HepG2 (cell line): ENCODE results near the gene TMEM145. TPM values are rescaled to one million over a fixed set of nuclear protein-coding genes. Genes with fewer than 3 reads are reported as not detected.
A peak's percentile ranks its signal among the peaks of the same experiment; 100 is the strongest.

Source experiments
- ATAC-seq: fragments of 200-7000 bp; cut with Tn5 transposase; 3 replicates; pipeline ENCODE4 v1.9.1; 2020; ENCODE audit warnings: mild to moderate bottlenecking, moderate library complexity
- BruUV-seq: library from RNA; stranded (reverse); fragments of 400-500 nt; replicated peaks from 2 replicates; lab custom pipeline; 2021; lab: Mats Ljungman, UMichigan
- CTCF ChIA-PET: fragments of 300-600 bp; formaldehyde crosslinking; extraction: SDS; loops from one replicate; lab custom pipeline; 2021; ENCODE audit warnings: low total read pairs, inconsistent platforms, low intra/inter-chr PET ratio; lab: Yijun Ruan, JAX
- POLR2A ChIA-PET: fragments of 350-600 bp; sonication (Branson Sonifier 250); formaldehyde crosslinking; loops from one replicate; lab custom pipeline; 2020; ENCODE audit warnings: antibody characterized with exemption, inconsistent platforms; lab: Yijun Ruan, JAX
- DNase-seq: peaks from one replicate; pipeline ENCODE4 v3.0.0-alpha.2; 2015; ENCODE audit warnings: low spot score
- FAIRE-seq: peaks from 3 replicates; lab custom pipeline; 2011; peaks lifted over from hg19 to GRCh38; lab: Jason Lieb, UNC
- H2AFZ ChIP-seq: one replicate; pipeline ENCODE4 v1.6.1; 2011; ENCODE audit warnings: low read length, inconsistent platforms
- H3K27ac ChIP-seq: fragments of 300-600 bp; 3 replicates; pipeline ENCODE4 v1.8.0; 2011; ENCODE audit warnings: mixed run types, mild to moderate bottlenecking, mixed read lengths, low read length, inconsistent platforms; ENCODE audit not compliant: insufficient read depth; ENCODE audit errors: extremely low read length
- H3K27me3 ChIP-seq, 2 experiments: fragments of 200-600 bp in 1 of 2; 2 replicates in 1 of 2; 3 replicates in 1 of 2; pipeline versions ENCODE4 v1.6.0 to v1.8.0; 2011; ENCODE audit warnings: low read length in 2 of 2, mild to moderate bottlenecking in 2 of 2, moderate library complexity in 2 of 2, inconsistent platforms in 1 of 2; ENCODE audit not compliant: insufficient read depth in 2 of 2, control insufficient read depth in 1 of 2
- H3K36me3 ChIP-seq, 2 experiments: fragments of 200-600 bp in 1 of 2; replicated peaks in 1 of 2; 2 replicates in 1 of 2; 3 replicates in 1 of 2; pipeline versions ENCODE4 v1.5.1 to v1.8.0; 2011; ENCODE audit warnings: low read length in 2 of 2, inconsistent platforms in 1 of 2; ENCODE audit not compliant: insufficient read depth in 2 of 2, control insufficient read depth in 1 of 2
- H3K4me1 ChIP-seq: 2 replicates; pipeline ENCODE4 v1.5.1; 2012; ENCODE audit warnings: low read length, inconsistent platforms; ENCODE audit not compliant: insufficient read depth
- H3K4me2 ChIP-seq: 2 replicates; pipeline ENCODE4 v1.6.0; 2011; ENCODE audit warnings: low read depth, low read length, inconsistent platforms
- H3K4me3 ChIP-seq, 3 experiments: fragments of 200-600 bp in 1 of 3; sonication (generic), shearing (Covaris generic) in 1 of 3; replicated peaks in 1 of 3; 2 replicates each; pipeline ENCODE4 v1.5.1; 2011 to 2016; ENCODE audit warnings: low read length in 3 of 3, inconsistent platforms in 2 of 3, low read depth in 2 of 3, mild to moderate bottlenecking in 2 of 3, control low read depth in 1 of 3, mixed read lengths in 1 of 3; ENCODE audit not compliant: insufficient read depth in 1 of 3
- H3K79me2 ChIP-seq: one replicate; pipeline ENCODE4 v1.6.1; 2011; ENCODE audit warnings: low read length, inconsistent platforms; ENCODE audit not compliant: insufficient read depth
- H3K9ac ChIP-seq: 2 replicates; pipeline ENCODE4 v1.6.0; 2011; ENCODE audit warnings: mild to moderate bottlenecking, low read depth, low read length, inconsistent platforms; ENCODE audit not compliant: insufficient read depth
- H3K9me3 ChIP-seq: 2 replicates; pipeline ENCODE4 v1.5.1; 2012; ENCODE audit warnings: mild to moderate bottlenecking, low read length
- H4K20me1 ChIP-seq: 2 replicates; pipeline ENCODE4 v1.6.0; 2011; ENCODE audit warnings: inconsistent platforms, mild to moderate bottlenecking, low read length, moderate library complexity; ENCODE audit not compliant: insufficient read depth
- ARID5B ChIP-seq: IDR thresholded peaks from 2 replicates; pipeline ENCODE4 v1.4.0; 2020; ENCODE audit warnings: mild to moderate bottlenecking, missing genetic modification reagents
- ARNT ChIP-seq: fragments of 450-650 bp; IDR thresholded peaks from 2 replicates; pipeline ENCODE4 v1.6.1; 2017
- HNF1B ChIP-seq: sonication (generic); formaldehyde crosslinking; IDR thresholded peaks from 2 replicates; pipeline ENCODE4 v1.5.1; 2020; ENCODE audit warnings: mild to moderate bottlenecking, moderate library complexity, missing genetic modification reagents
- IKZF4 ChIP-seq: sonication (generic); formaldehyde crosslinking; IDR thresholded peaks from 2 replicates; pipeline ENCODE4 v1.5.1; 2020; ENCODE audit warnings: borderline replicate concordance, mild to moderate bottlenecking, low read depth, missing genetic modification reagents; ENCODE audit errors: not compliant biosample characterization
- KDM5B ChIP-seq: sonication (generic); formaldehyde crosslinking; IDR thresholded peaks from 2 replicates; pipeline ENCODE4 v1.4.0; 2020; ENCODE audit warnings: missing genetic modification reagents, mild to moderate bottlenecking, borderline replicate concordance
- NR2F6 ChIP-seq, 2 experiments: IDR thresholded peaks; 2 replicates each; pipeline ENCODE4 v1.6.1; 2016; ENCODE audit warnings: antibody characterized with exemption in 1 of 2, mild to moderate bottlenecking in 1 of 2
- SRSF9 ChIP-seq: fragments of 200-400 bp; formaldehyde crosslinking; IDR thresholded peaks from 2 replicates; pipeline ENCODE4 v1.6.1; 2018; ENCODE audit warnings: borderline replicate concordance, mild to moderate bottlenecking, low read depth, low read length; ENCODE audit not compliant: insufficient read depth, poor library complexity, severe bottlenecking
- ZBTB3 ChIP-seq: sonication (generic); formaldehyde crosslinking; IDR thresholded peaks from 2 replicates; pipeline ENCODE4 v1.4.0; 2020; ENCODE audit warnings: low read depth, mild to moderate bottlenecking, moderate library complexity, missing genetic modification reagents, borderline replicate concordance
- ZNF460 ChIP-seq: sonication (generic); formaldehyde crosslinking; IDR thresholded peaks from 2 replicates; pipeline ENCODE4 v1.5.1; 2020; ENCODE audit warnings: missing genetic modification reagents, mild to moderate bottlenecking, borderline replicate concordance
- ZNF570 ChIP-seq: sonication (generic); formaldehyde crosslinking; IDR thresholded peaks from 2 replicates; pipeline ENCODE4 v1.4.0; 2020; ENCODE audit warnings: mild to moderate bottlenecking, missing genetic modification reagents, borderline replicate concordance
- ZNF75D ChIP-seq: sonication (generic); formaldehyde crosslinking; IDR thresholded peaks from 2 replicates; pipeline ENCODE4 v1.8.1; 2023; ENCODE audit warnings: missing genetic modification reagents, mild to moderate bottlenecking, borderline replicate concordance
- WGBS: methylation state at CpG from one replicate; pipeline ENCODE4 v1.1.6; 2017; ENCODE audit warnings: low lambda C conversion rate; 5-methylcytosine and 5-hydroxymethylcytosine counted together
- in situ Hi-C: cut with HindIII; loops from 2 replicates; pipeline ENCODE4 v1.10.0; 2017; ENCODE audit warnings: low pct_unique_long_range_greater_than_20kb; ENCODE audit not compliant: extremely low pct_ligation_motif_present
- intact Hi-C: fragments of 100-400 bp; cut with micrococcal nuclease; formaldehyde crosslinking; loops from one replicate; pipeline ENCODE4 v1.10.0; 2022; ENCODE audit not compliant: unreplicated experiment
- polyA plus RNA-seq, 8 experiments: library from polyadenylated mRNA; depleted of rRNA in 3 of 8; stranded (reverse) in 7 of 8; unstranded in 1 of 8; fragments of >200 nt; fragmentation: Illumina TruSeq in 4 of 8; extraction: Trizol in 4 of 8; gene quantifications; 2 replicates each; pipeline versions ENCODE4 v1.2.1 to v1.2.3, GENCODE V29; 2011 to 2016; ENCODE audit warnings: low read depth in 4 of 8, missing spikeins in 1 of 8, mixed read lengths in 1 of 8; ENCODE audit not compliant: insufficient read depth in 1 of 8
- total RNA-seq, 5 experiments: library from RNA; depleted of rRNA; stranded (reverse); fragments of >200 nt; fragmentation: Illumina TruSeq; extraction: Trizol; gene quantifications; 2 replicates each; pipeline ENCODE4 v1.2.3, GENCODE V29; 2016; ENCODE audit warnings: low read depth in 1 of 5

Gene TMEM145
- total and polyA plus RNA-seq, 2 of the 13 experiments (the other 11 are each of a cell fraction or from before 2014, with no cell fraction given) = 0.07 to 5.1 TPM

- ATAC-seq = no peak
- ChIA-PET POLR2A (no interaction called here), CTCF (no interaction called here)
- Histone ChIP-seq H3K4me3 (no peak overlapping the region), H3K27ac (no peak overlapping the region), H2AFZ (no peak overlapping the region), H3K4me1 (no peaks in the 10 kb centered on the region), H4K20me1 (no peaks in the 10 kb centered on the region), H3K79me2 (no peaks in the 10 kb centered on the region), H3K36me3 (peaks cover 2 to 5% of the 10 kb centered on the region in 2 experiments; a peak in 2 of 5 replicates), H3K9me3 (no peaks in the 10 kb centered on the region), H3K27me3 (no peaks in the 10 kb centered on the region), H3K4me2 (no peak overlapping the region), H3K9ac (no peak overlapping the region)
- in situ Hi-C loops (no loop called here), intact Hi-C loops (no loop called here)
- no peak for FAIRE-seq
- DNase-seq = no peak
- WGBS = 92% methylated on average over 9 of the region's 14 CpGs
- peak; percentile 39; the same call in 1 of the 2 replicates for TF ChIP-seq NR2F6 (IDR thresholded peaks at IDR 0.05)
- TF ChIP-seq NR2F6 (CRISPR knock-in tag; IDR thresholded peaks at IDR 0.05) = no peak
- TF ChIP-seq IKZF4 (CRISPR knock-in tag) = no peak
- no peak for TF ChIP-seq ARNT
- TF ChIP-seq ZNF570 (CRISPR knock-in tag) = no peak
- no TSS peak for BruUV-seq
Observed at GRCh38 chr19:42349378-42350107, 36.4 kb downstream of the TMEM145 start.

- FAIRE-seq (no peak), DNase-seq (no peak), ATAC-seq (no peak)
- no peaks in the 10 kb centered on the region for H4K20me1 ChIP-seq
- H3K27me3 ChIP-seq = no peaks in the 10 kb centered on the region
- intact Hi-C loops = no loop called here
- H3K4me2 ChIP-seq = no peak overlapping the region
- no TSS peak for BruUV-seq
- WGBS = 90% methylated on average over 2 of the region's 3 CpGs
- no peaks in the 10 kb centered on the region for H3K9me3 ChIP-seq
- H2AFZ ChIP-seq = no peak overlapping the region
- ChIA-PET POLR2A (no interaction called here), CTCF (no interaction called here)
- H3K36me3 ChIP-seq = peaks cover 1 to 7% of the 10 kb centered on the region in 2 experiments; a peak in 2 of 5 replicates
- no peaks in the 10 kb centered on the region for H3K79me2 ChIP-seq
- H3K9ac ChIP-seq = no peak overlapping the region
- no peaks in the 10 kb centered on the region for H3K4me1 ChIP-seq
- H3K4me3 ChIP-seq = no peak overlapping the region
- in situ Hi-C loops = no loop called here
- H3K27ac ChIP-seq = no peak overlapping the region
- TF ChIP-seq ZNF460 (CRISPR knock-in tag) = no peak
- no peak for TF ChIP-seq SRSF9
- TF ChIP-seq HNF1B (CRISPR knock-in tag) = no peak
- no peak for TF ChIP-seq ZNF75D (CRISPR knock-in tag)
- no peak for TF ChIP-seq ARID5B (CRISPR knock-in tag)
- no peak for TF ChIP-seq KDM5B (CRISPR knock-in tag)
- TF ChIP-seq ZBTB3 = no peak
Observed at GRCh38 chr19:42350417-42350816, 37.3 kb downstream of the TMEM145 start.
